GM20000 (cell line): ENCODE measurements around the gene MYCBPAP.

ENCODE experiments used
- DNase-seq: peaks from one replicate; pipeline ENCODE4 v3.0.0; 2012; ENCODE audit warnings: low spot score
- CTCF ChIP-seq: IDR thresholded peaks from 2 replicates; pipeline ENCODE4 v1.5.1; 2012; ENCODE audit warnings: mild to moderate bottlenecking, control low read depth; ENCODE audit errors: extremely low read depth, missing control alignments

MYCBPAP gene

GRCh38 chr17:50514936-50515702 lies 6.9 kb downstream of the MYCBPAP start:
- TF ChIP-seq CTCF = no peak
- no peak for DNase-seq

- DNase-seq = no peak
Measured at GRCh38 chr17:50517011-50517410, 8.8 kb downstream of the MYCBPAP start.

DNA sequence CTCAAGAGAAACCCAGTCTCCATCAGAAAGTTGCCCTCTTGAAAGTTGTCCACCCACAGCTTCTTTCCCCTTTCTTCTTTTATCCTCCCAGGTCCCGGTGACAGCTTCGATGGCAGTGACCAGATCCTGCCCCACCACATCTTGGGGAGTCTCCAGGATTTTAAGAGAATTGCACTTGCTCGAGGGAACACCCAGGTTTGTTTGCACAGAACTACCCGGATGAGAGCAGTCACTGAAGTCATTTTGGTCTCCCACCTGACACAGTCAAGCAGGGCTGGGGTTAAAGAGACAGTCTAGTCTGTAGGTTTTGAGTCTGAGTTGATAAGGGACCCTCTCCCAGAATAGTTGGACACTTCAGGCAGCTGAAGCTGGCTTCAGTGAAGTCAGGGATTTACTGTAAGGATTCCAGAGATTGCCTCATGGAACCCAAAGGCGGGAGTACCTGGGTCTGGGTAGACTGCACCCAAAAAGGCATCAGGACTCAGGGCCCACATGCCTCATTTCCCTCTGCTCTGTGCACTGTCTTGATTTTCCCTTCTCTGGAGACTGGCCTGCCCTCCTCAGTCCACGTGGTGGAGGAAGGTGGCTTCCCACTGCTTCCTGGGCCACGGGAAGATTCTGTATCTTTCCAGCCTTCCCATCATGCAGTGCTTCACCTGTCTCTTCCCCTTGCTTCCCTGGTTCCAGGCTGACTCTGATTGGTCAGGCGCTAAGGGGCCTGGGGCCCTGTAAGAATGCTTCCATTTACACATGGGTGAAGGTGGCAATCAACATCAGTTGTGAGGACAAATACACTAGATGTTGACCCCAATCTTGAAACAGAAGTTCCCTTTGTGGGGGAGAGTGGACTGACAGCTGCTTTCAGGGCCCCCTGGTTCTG lies 9.5 kb downstream of the MYCBPAP start:
- no peak for DNase-seq
- no peak for TF ChIP-seq CTCF

More at GRCh38 chr17:50517011-50517410, 8.8 kb downstream of the MYCBPAP start:
- no peak for TF ChIP-seq CTCF

DNA sequence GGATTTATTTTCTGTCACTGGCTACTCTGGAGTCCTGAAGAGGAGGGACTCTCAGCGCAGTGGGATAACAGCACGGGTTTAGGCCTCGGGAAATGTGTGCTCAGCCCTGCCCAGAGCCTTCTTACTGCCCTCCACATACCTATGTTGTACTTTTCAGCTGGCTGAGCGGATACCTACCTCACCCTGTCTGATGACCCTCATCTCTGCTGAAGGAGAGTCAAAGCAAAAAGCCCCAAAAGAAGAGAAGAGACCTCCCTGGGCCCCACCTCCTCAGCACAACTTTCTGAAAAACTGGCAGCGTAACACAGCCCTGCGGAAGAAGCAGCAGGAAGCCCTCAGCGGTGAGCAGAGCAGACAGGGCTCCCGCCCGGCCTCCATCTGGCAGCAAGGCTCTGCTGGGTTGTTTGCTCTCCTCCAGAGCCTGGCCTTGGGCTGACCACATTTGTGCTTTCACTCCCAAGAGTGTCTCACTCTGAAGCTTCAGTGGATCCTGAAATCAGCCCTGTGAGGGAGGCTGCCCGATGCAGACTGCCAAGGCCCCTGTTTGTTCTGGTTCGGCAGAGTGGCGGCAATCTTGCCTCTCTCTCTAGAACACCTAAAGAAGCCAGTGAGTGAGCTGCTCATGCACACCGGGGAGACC lies 10.3 kb downstream of the MYCBPAP start:
- DNase-seq = no peak
- no peak for TF ChIP-seq CTCF

DNA sequence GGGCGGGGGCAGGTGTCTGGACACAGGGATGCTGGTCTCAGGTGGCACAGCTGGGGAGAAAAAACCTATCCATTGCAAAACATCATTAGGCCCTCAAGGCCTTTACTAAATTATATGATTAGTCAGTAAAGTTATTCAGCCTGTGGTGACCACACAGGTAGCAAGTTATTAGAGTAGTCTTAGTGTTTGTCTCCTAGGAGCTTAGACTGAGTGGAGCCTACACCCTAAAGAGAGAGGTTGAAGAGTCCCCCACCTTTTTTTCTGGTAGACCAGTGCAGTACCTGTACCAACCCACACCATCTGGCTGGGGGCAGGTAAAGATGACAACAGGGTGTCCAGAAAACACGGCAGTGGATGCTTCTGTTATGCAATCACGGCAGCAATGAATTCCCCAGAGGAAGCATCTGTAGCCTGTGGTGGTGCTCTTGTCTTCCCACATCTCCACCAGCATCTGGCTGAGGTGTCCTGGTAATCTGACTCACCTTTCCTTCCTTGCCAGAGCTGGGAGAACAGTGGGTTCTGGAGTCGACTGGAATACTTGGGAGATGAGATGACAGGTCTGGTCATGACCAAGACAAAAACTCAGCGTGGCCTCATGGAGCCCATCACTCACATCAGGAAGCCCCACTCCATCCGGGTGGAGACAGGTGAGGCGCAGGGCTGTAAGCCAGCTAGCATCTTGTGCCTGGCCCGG lies 11.0 kb downstream of the MYCBPAP start:
- no peak for DNase-seq
- TF ChIP-seq CTCF = no peak

DNA sequence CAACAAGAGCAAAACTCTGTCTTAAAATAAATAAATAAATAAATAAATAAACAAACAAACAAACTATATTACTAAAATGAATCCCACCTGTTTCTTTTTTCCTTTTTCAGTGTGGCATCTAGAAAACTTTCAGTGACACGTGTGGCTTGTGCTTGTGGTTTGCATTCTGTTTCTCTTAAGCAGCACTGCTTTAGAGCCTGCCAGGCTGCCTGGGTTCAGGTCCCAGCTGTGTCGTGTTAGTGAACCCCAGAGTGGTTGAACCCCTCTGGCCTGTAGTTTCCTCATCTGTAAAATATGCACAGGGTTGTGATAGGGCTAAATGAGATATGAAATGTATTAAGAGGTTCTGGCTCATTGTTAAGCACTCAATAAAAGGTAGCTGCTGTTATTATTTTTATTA lies 12.2 kb downstream of the MYCBPAP start:
- no peak for DNase-seq
- no peak for TF ChIP-seq CTCF
